PFSK-1 (cell line): ENCODE data around the gene MRPL51.

Experiments
- FOXP2 ChIP-seq: optimal IDR thresholded peaks from 2 replicates; pipeline ENCODE3; 2011; ENCODE audit warnings: borderline replicate concordance, control low read depth, inconsistent platforms; ENCODE audit not compliant: insufficient read depth; ENCODE audit errors: extremely low read length, extremely low read depth
- POLR2AphosphoS5 ChIP-seq: IDR thresholded peaks from 2 replicates; pipeline ENCODE4 v1.6.1; 2012; ENCODE audit warnings: low read depth, mild to moderate bottlenecking, control low read depth, low read length, moderate library complexity
- REST ChIP-seq, 2 experiments: IDR thresholded peaks; 2 replicates each; pipeline versions ENCODE4 v1.6.1 to v1.8.0; 2011 to 2012; ENCODE audit warnings: low read depth in 2 of 2, low read length in 2 of 2, control low read depth in 1 of 2, inconsistent platforms in 1 of 2, mild to moderate bottlenecking in 1 of 2, moderate library complexity in 1 of 2; ENCODE audit not compliant: insufficient read depth in 1 of 2
- SIN3A ChIP-seq: IDR thresholded peaks from 2 replicates; pipeline ENCODE4 v1.6.1; 2012; ENCODE audit warnings: mild to moderate bottlenecking, low read length, moderate library complexity, borderline replicate concordance; ENCODE audit not compliant: insufficient read depth
- TAF1 ChIP-seq: IDR thresholded peaks from 2 replicates; pipeline ENCODE4 v1.6.1; 2012; ENCODE audit warnings: low read length, control low read depth, borderline replicate concordance; ENCODE audit not compliant: insufficient read depth

Gene MRPL51

GRCh38 chr12:6472491-6472890 is 20.6 kb downstream of the MRPL51 start:
- TF ChIP-seq FOXP2 (no peak), REST (IDR thresholded peaks at IDR 0.05; ENCODE audit: insufficient read depth in 1 of 2, low read depth in 2 of 2, low read length in 2 of 2) (no peak), TAF1 (no peak), POLR2AphosphoS5 (no peak), SIN3A (no peak)

GRCh38 chr12:6471989-6472360 is 21.1 kb downstream of the MRPL51 start:
- no peak for TF ChIP-seq TAF1
- TF ChIP-seq POLR2AphosphoS5, result no peak
- no peak for TF ChIP-seq FOXP2
- TF ChIP-seq SIN3A, result no peak
- no peak for TF ChIP-seq REST (IDR thresholded peaks at IDR 0.05; ENCODE audit: insufficient read depth in 1 of 2, low read depth in 2 of 2, low read length in 2 of 2)

DNA sequence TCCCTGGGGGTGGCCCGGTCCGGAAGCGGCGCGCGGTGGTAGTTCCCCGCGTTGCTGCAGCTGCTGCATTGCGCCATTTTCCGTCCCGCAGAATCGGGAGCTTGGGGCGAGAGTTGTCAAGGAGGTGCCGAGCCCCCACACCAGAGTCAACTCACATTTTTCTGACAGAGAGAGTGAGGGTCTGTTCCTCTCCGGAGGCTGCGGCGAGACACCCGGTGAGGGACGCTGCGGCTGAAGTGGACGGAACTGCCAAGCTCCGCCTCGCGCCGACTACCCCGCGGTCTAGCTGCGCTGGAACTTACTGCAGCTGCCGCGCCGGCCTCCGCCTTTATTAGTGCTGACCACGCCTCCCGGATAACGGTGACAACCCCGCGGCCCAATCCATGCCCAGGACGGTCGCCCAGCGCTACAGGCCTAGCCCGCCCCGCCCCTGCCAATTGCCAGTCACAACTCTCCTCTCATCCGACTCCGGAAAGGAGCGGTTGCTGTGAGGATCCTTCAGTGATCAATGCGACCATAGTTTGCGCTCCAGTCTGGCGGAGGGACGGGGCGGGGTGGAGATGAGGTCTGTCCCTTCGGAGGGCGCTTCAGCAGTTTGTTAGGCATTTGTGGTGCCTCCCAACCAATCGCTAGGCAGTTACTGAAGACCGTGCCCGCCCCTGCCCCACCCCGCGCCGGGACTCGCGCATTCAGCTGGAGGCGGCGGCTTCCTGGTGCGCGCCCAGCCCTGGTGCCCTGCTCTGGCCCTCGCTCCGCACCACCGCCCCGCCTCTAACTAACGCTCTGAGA is 22.5 kb downstream of the MRPL51 start, which contains the start of gene VAMP1:
Gene VAMP1, minus strand, starts transcription at position 303 of the 789 bp plus-strand sequence. Its CDS starts 146 bp downstream, at position 157.
- peak; percentile 96; the same call in 1 of the 2 replicates for TF ChIP-seq TAF1
- peak; percentile 25 to 58; a peak in 3 of 4 replicates for TF ChIP-seq REST (IDR thresholded peaks at IDR 0.05; ENCODE audit: insufficient read depth in 1 of 2, low read depth in 2 of 2, low read length in 2 of 2)
- TF ChIP-seq FOXP2, result peak; percentile 77
- no peak for TF ChIP-seq SIN3A
- TF ChIP-seq POLR2AphosphoS5, result peak; percentile 97

- TF ChIP-seq REST (IDR thresholded peaks at IDR 0.05; ENCODE audit: insufficient read depth in 1 of 2, low read depth in 2 of 2, low read length in 2 of 2) (no peak), POLR2AphosphoS5 (no peak), FOXP2 (no peak), TAF1 (no peak), SIN3A (no peak)
These were observed 23.3 kb downstream of the MRPL51 start for GRCh38 chr12:6469609-6470374.
